ENCODE measurements around the gene PTPRC. TPM values are rescaled to one million over a fixed set of nuclear protein-coding genes. Genes with fewer than 3 reads are reported as not detected.

Gene PTPRC
- polyA plus RNA-seq (2012; ENCODE audit: insufficient read length, low read depth), result not detected

GRCh38 chr1:198638894-198639635, at the start of gene PTPRC:
Gene PTPRC, plus strand, starts transcription at chr1:198639040. Its CDS starts 229 bp downstream, at chr1:198639269.
- TF ChIP-seq TAF1 (IDR thresholded peaks at IDR 0.05; ENCODE audit: borderline replicate concordance, insufficient read depth, low read length), result no peak
- no peak for TF ChIP-seq SIN3A (IDR thresholded peaks at IDR 0.05; ENCODE audit: borderline replicate concordance, insufficient read depth, low read length)
- TF ChIP-seq POLR2AphosphoS5 (IDR thresholded peaks at IDR 0.05; ENCODE audit: low read depth, low read length), result no peak
- TF ChIP-seq REST (IDR thresholded peaks at IDR 0.05; ENCODE audit: insufficient read depth in 1 of 2, low read depth in 2 of 2, low read length in 2 of 2), result no peak
- no peak for TF ChIP-seq FOXP2 (optimal IDR thresholded peaks at IDR 0.05; ENCODE audit: borderline replicate concordance, extremely low read depth, extremely low read length, insufficient read depth)

- TF ChIP-seq POLR2AphosphoS5 (IDR thresholded peaks at IDR 0.05; ENCODE audit: low read depth, low read length), result no peak
- TF ChIP-seq TAF1 (IDR thresholded peaks at IDR 0.05; ENCODE audit: borderline replicate concordance, insufficient read depth, low read length), result no peak
- TF ChIP-seq FOXP2 (optimal IDR thresholded peaks at IDR 0.05; ENCODE audit: borderline replicate concordance, extremely low read depth, extremely low read length, insufficient read depth), result no peak
- TF ChIP-seq REST (IDR thresholded peaks at IDR 0.05; ENCODE audit: insufficient read depth in 1 of 2, low read depth in 2 of 2, low read length in 2 of 2), result no peak
- no peak for TF ChIP-seq SIN3A (IDR thresholded peaks at IDR 0.05; ENCODE audit: borderline replicate concordance, insufficient read depth, low read length)
Measured at GRCh38 chr1:198590454-198590853, 48.4 kb upstream of the PTPRC start.

GRCh38 chr1:198595765-198596164, 43.1 kb upstream of the PTPRC start:
- no peak for TF ChIP-seq SIN3A (IDR thresholded peaks at IDR 0.05; ENCODE audit: borderline replicate concordance, insufficient read depth, low read length)
- no peak for TF ChIP-seq POLR2AphosphoS5 (IDR thresholded peaks at IDR 0.05; ENCODE audit: low read depth, low read length)
- TF ChIP-seq REST (IDR thresholded peaks at IDR 0.05; ENCODE audit: insufficient read depth in 1 of 2, low read depth in 2 of 2, low read length in 2 of 2), result no peak
- TF ChIP-seq TAF1 (IDR thresholded peaks at IDR 0.05; ENCODE audit: borderline replicate concordance, insufficient read depth, low read length), result no peak
- TF ChIP-seq FOXP2 (optimal IDR thresholded peaks at IDR 0.05; ENCODE audit: borderline replicate concordance, extremely low read depth, extremely low read length, insufficient read depth), result no peak

GRCh38 chr1:198597690-198598430, 41.0 kb upstream of the PTPRC start:
- no peak for TF ChIP-seq POLR2AphosphoS5 (IDR thresholded peaks at IDR 0.05; ENCODE audit: low read depth, low read length)
- no peak for TF ChIP-seq TAF1 (IDR thresholded peaks at IDR 0.05; ENCODE audit: borderline replicate concordance, insufficient read depth, low read length)
- no peak for TF ChIP-seq REST (IDR thresholded peaks at IDR 0.05; ENCODE audit: insufficient read depth in 1 of 2, low read depth in 2 of 2, low read length in 2 of 2)
- no peak for TF ChIP-seq FOXP2 (optimal IDR thresholded peaks at IDR 0.05; ENCODE audit: borderline replicate concordance, extremely low read depth, extremely low read length, insufficient read depth)
- no peak for TF ChIP-seq SIN3A (IDR thresholded peaks at IDR 0.05; ENCODE audit: borderline replicate concordance, insufficient read depth, low read length)

Data from PFSK-1 (cell line).